Measurements from ENCODE around the gene SKA3.
"Not testable (repeated sequence)": the region's sequence is repeated elsewhere in the genome, so short reads cannot be mapped to it uniquely, and the experiment has no call there.

Gene SKA3

GRCh38 chr13:21181671-21182070, 5.3 kb upstream of the SKA3 start:
- TF ChIP-seq Cebpa-rat (IDR thresholded peaks at IDR 0.05), result no peak
- H3K4me1 ChIP-seq, result peaks cover 11 to 15% (median 13%) of the 10 kb centered on the region in 10 experiments

GRCh38 chr13:21176982-21177284, 581 bp upstream of the SKA3 start:
- H3K27ac ChIP-seq, result peak overlapping the region; percentile 80 to 95 (median 91)

More at GRCh38 chr13:21181671-21182070, 5.3 kb upstream of the SKA3 start:
- H4K20me1 ChIP-seq, result peaks cover 0 to 9% (median 0%) of the 10 kb centered on the region in 11 experiments; a peak in 3 of 22 replicates
- H3K27me3 ChIP-seq, result no peaks in the 10 kb centered on the region
- H3K9ac ChIP-seq, result no peak overlapping the region
- no peak overlapping the region for H3K4me3 ChIP-seq
- H3K27ac ChIP-seq, result no peak overlapping the region
- H3K36me3 ChIP-seq, result peaks cover 0 to 14% (median 8%) of the 10 kb centered on the region in 11 experiments; a peak in 10 of 22 replicates
- H3K4me2 ChIP-seq, result no peak overlapping the region
- peaks cover 0 to 14% (median 6%) of the 10 kb centered on the region in 11 experiments; a peak in 7 of 22 replicates for H3K9me3 ChIP-seq (replicated peaks in 1 of 11)

GRCh38 chr13:21175656-21176214, 617 bp downstream of the SKA3 start:
- no peaks in the 10 kb centered on the region for H3K9me3 ChIP-seq (replicated peaks in 1 of 11)
- peak overlapping the region; percentile 68 to 86 (median 82) for H3K4me3 ChIP-seq
- peaks cover 0 to 41% (median 28%) of the 10 kb centered on the region in 11 experiments; a peak in 19 of 22 replicates for H3K36me3 ChIP-seq
- H4K20me1 ChIP-seq, result peaks cover 0 to 9% (median 0%) of the 10 kb centered on the region in 11 experiments; a peak in 5 of 22 replicates
- H3K4me1 ChIP-seq, result peaks cover 22 to 30% (median 25%) of the 10 kb centered on the region in 10 experiments
- TF ChIP-seq Cebpa-rat (IDR thresholded peaks at IDR 0.05), result no peak
- H3K4me2 ChIP-seq, result peak overlapping the region; percentile 61 to 93 (median 83)
- no peaks in the 10 kb centered on the region for H3K27me3 ChIP-seq
- H3K27ac ChIP-seq, result peak overlapping the region in 10 of 11 experiments; percentile 80 to 95 (median 91); a peak in 21 of 22 replicates
- peak overlapping the region; percentile 84 to 95 (median 93) for H3K9ac ChIP-seq

More at GRCh38 chr13:21176982-21177284, 581 bp upstream of the SKA3 start:
- peak overlapping the region; percentile 84 to 95 (median 93) for H3K9ac ChIP-seq
- peaks cover 0 to 29% (median 17%) of the 10 kb centered on the region in 11 experiments; a peak in 13 of 22 replicates for H3K36me3 ChIP-seq
- no peaks in the 10 kb centered on the region for H3K9me3 ChIP-seq (replicated peaks in 1 of 11)
- H3K4me2 ChIP-seq, result peak overlapping the region; percentile 75 to 97 (median 88)
- H3K4me3 ChIP-seq, result peak overlapping the region; percentile 68 to 86 (median 82)
- no peaks in the 10 kb centered on the region for H3K27me3 ChIP-seq
- H3K4me1 ChIP-seq, result peaks cover 22 to 30% (median 25%) of the 10 kb centered on the region in 10 experiments
- H4K20me1 ChIP-seq, result peaks cover 0 to 9% (median 0%) of the 10 kb centered on the region in 11 experiments; a peak in 4 of 22 replicates
- TF ChIP-seq Cebpa-rat (IDR thresholded peaks at IDR 0.05), result no peak

- not testable (repeated sequence) for H3K9ac ChIP-seq; H3K27ac ChIP-seq; H4K20me1 ChIP-seq; H3K9me3 ChIP-seq (replicated peaks in 1 of 11); H3K4me3 ChIP-seq; H3K4me2 ChIP-seq; H3K27me3 ChIP-seq
- Histone ChIP-seq H3K36me3 (peaks cover 0 to 60% (median 45%) of the 10 kb centered on the region in 11 experiments; a peak in 19 of 22 replicates), H3K4me1 (peaks cover 22 to 30% (median 25%) of the 10 kb centered on the region in 10 experiments)
Observed at GRCh38 chr13:21173767-21174166, 2.6 kb downstream of the SKA3 start.

GRCh38 chr13:21171420-21171819, 4.9 kb downstream of the SKA3 start:
- Histone ChIP-seq H3K9ac (no peak overlapping the region), H3K36me3 (peaks cover 0 to 72% (median 56%) of the 10 kb centered on the region in 11 experiments; a peak in 19 of 22 replicates), H3K27me3 (no peaks in the 10 kb centered on the region), H4K20me1 (no peaks in the 10 kb centered on the region; a peak in 2 of 22 replicates), H3K4me1 (peaks cover 9 to 15% (median 12%) of the 10 kb centered on the region in 10 experiments), H3K9me3 (replicated peaks in 1 of 11) (no peaks in the 10 kb centered on the region), H3K4me2 (no peak overlapping the region), H3K4me3 (no peak overlapping the region), H3K27ac (no peak overlapping the region)
- no peak for TF ChIP-seq Cebpa-rat (IDR thresholded peaks at IDR 0.05)

- H3K36me3 ChIP-seq, result peaks cover 0 to 100% (median 83%) of the 10 kb centered on the region in 11 experiments; a peak in 19 of 22 replicates
- not testable (repeated sequence) for H3K27me3 ChIP-seq; H3K9ac ChIP-seq; H3K4me1 ChIP-seq; H3K4me3 ChIP-seq; H4K20me1 ChIP-seq; H3K27ac ChIP-seq; H3K9me3 ChIP-seq (replicated peaks in 1 of 11); H3K4me2 ChIP-seq
Observed at GRCh38 chr13:21165606-21166005, 10.7 kb downstream of the SKA3 start.

- Histone ChIP-seq H3K27me3 (no peaks in the 10 kb centered on the region), H3K36me3 (peaks cover 0 to 100% (median 80%) of the 10 kb centered on the region in 11 experiments; a peak in 20 of 22 replicates), H3K4me3 (no peak overlapping the region), H3K4me2 (no peak overlapping the region), H3K27ac (no peak overlapping the region), H3K9ac (no peak overlapping the region), H3K4me1 (no peaks in the 10 kb centered on the region), H4K20me1 (no peaks in the 10 kb centered on the region; a peak in 1 of 22 replicates), H3K9me3 (replicated peaks in 1 of 11) (no peaks in the 10 kb centered on the region)
- TF ChIP-seq Cebpa-rat (IDR thresholded peaks at IDR 0.05), result no peak
Observed at GRCh38 chr13:21164631-21165030, 11.7 kb downstream of the SKA3 start.

- H3K27me3 ChIP-seq, result no peaks in the 10 kb centered on the region
- H3K4me3 ChIP-seq, result no peak overlapping the region
- no peak for TF ChIP-seq Cebpa-rat (IDR thresholded peaks at IDR 0.05)
- no peaks in the 10 kb centered on the region for H3K9me3 ChIP-seq (replicated peaks in 1 of 11)
- peaks cover 11 to 22% (median 17%) of the 10 kb centered on the region in 10 experiments for H3K4me1 ChIP-seq
- no peak overlapping the region for H3K27ac ChIP-seq
- no peak overlapping the region for H3K9ac ChIP-seq
- H3K36me3 ChIP-seq, result peaks cover 28 to 74% (median 59%) of the 10 kb centered on the region in 11 experiments
- H3K4me2 ChIP-seq, result no peak overlapping the region
- peaks cover 6 to 25% (median 14%) of the 10 kb centered on the region in 11 experiments; a peak in 16 of 22 replicates for H4K20me1 ChIP-seq
Observed at GRCh38 chr13:21152251-21152899, 24.0 kb downstream of the SKA3 start.

GRCh38 chr13:21150013-21150412, 26.3 kb downstream of the SKA3 start:
- Histone ChIP-seq H3K27ac (peak overlapping the region in 6 of 11 experiments; percentile 21 to 48 (median 26); a peak in 6 of 22 replicates), H3K9me3 (replicated peaks in 1 of 11) (no peaks in the 10 kb centered on the region), H3K4me2 (peak overlapping the region in 9 of 11 experiments; percentile 0 to 32 (median 14); a peak in 12 of 22 replicates), H3K9ac (no peak overlapping the region), H3K27me3 (no peaks in the 10 kb centered on the region), H3K4me3 (no peak overlapping the region), H3K36me3 (peaks cover 47 to 74% (median 64%) of the 10 kb centered on the region in 11 experiments), H4K20me1 (peaks cover 27 to 48% (median 34%) of the 10 kb centered on the region in 11 experiments; a peak in 21 of 22 replicates), H3K4me1 (peaks cover 11 to 22% (median 17%) of the 10 kb centered on the region in 10 experiments)
- TF ChIP-seq Cebpa-rat (IDR thresholded peaks at IDR 0.05), result no peak
